Left ventricle myocardium inferior (tissue), 1 donor: ENCODE data around the gene USP31. TPM values are rescaled to one million over a fixed set of nuclear protein-coding genes. Genes with fewer than 3 reads are reported as not detected.
"Not testable (repeated sequence)": the region's sequence is repeated elsewhere in the genome, so short reads cannot be mapped to it uniquely, and the experiment has no call there.

Experiments
- DNase-seq: peaks from one replicate; pipeline ENCODE4 v3.0.0-alpha.2; 2020
- H3K27ac ChIP-seq: fragments of 200-600 bp; replicated peaks from 2 replicates; pipeline ENCODE4 v1.8.0; 2021
- H3K27me3 ChIP-seq: fragments of 200-600 bp; 2 replicates; pipeline ENCODE4 v1.8.0; 2021; ENCODE audit warnings: low read depth
- H3K36me3 ChIP-seq: fragments of 200-600 bp; 2 replicates; pipeline ENCODE4 v1.8.0; 2021
- H3K4me1 ChIP-seq: fragments of 200-600 bp; 2 replicates; pipeline ENCODE4 v1.8.0; 2021
- H3K4me3 ChIP-seq: fragments of 200-600 bp; 2 replicates; pipeline ENCODE4 v1.8.0; 2021; ENCODE audit warnings: mild to moderate bottlenecking, moderate library complexity
- H3K9me3 ChIP-seq: fragments of 200-600 bp; replicated peaks from 2 replicates; pipeline ENCODE4 v1.8.0; 2021
- CTCF ChIP-seq: fragments of 200-600 bp; IDR thresholded peaks from 2 replicates; pipeline ENCODE4 v1.8.0; 2021; ENCODE audit warnings: antibody characterized with exemption, mild to moderate bottlenecking, borderline replicate concordance
- intact Hi-C: fragments of 100-400 bp; cut with micrococcal nuclease; formaldehyde crosslinking; loops from one replicate; pipeline ENCODE4 v1.11.0; 2022
- total RNA-seq: library from RNA; stranded (reverse); fragmentation: NEBNext Ultra II Directional; extraction: Animal tissue kit (Norgen Biotek cat#: 25700); gene quantifications from one replicate; pipeline ENCODE4 v1.2.1, GENCODE V29; 2021
- donor health status: DM: no; HTN: yes; CAD: no; lungs with severe emphysema.

The USP31 gene
- total RNA-seq, 1 donor from 2014 or later: 28.2 TPM

- peaks cover 84% of the 10 kb centered on the region for H3K4me1 ChIP-seq
- no peak for TF ChIP-seq CTCF
- no peaks in the 10 kb centered on the region for H3K27me3 ChIP-seq
- no peaks in the 10 kb centered on the region for H3K9me3 ChIP-seq
- H3K36me3 ChIP-seq: no peaks in the 10 kb centered on the region
- peak overlapping the region; percentile 97 for H3K27ac ChIP-seq
- no peak overlapping the region for H3K4me3 ChIP-seq
- intact Hi-C loops: loop anchor here (10.0 kb wide), 1 partner anchor 70 kb away; no protein-coding TSS in a partner anchor
- DNase-seq: no peak
These were observed 4.1 kb downstream of the USP31 start for GRCh38 chr16:23145186-23145585.

GRCh38 chr16:23144393-23144792, 4.9 kb downstream of the USP31 start:
- Histone ChIP-seq H3K27ac (peak overlapping the region; percentile 97), H3K4me1 (peaks cover 92% of the 10 kb centered on the region)
- intact Hi-C loops: loop anchor here (10.0 kb wide), 1 partner anchor 70 kb away; no protein-coding TSS in a partner anchor
- DNase-seq, H3K36me3 ChIP-seq, H3K4me3 ChIP-seq, H3K27me3 ChIP-seq, H3K9me3 ChIP-seq: not testable (repeated sequence)

- Histone ChIP-seq H3K9me3 (peaks cover 3% of the 10 kb centered on the region), H3K4me1 (peaks cover 95% of the 10 kb centered on the region), H3K27ac (peak overlapping the region; percentile 97), H3K36me3 (no peaks in the 10 kb centered on the region), H3K27me3 (no peaks in the 10 kb centered on the region), H3K4me3 (no peak overlapping the region)
- intact Hi-C loops: loop anchor here (10.0 kb wide), 1 partner anchor 69 kb away; no protein-coding TSS in a partner anchor
- TF ChIP-seq CTCF: no peak
- no peak for DNase-seq
These were observed 5.9 kb downstream of the USP31 start for GRCh38 chr16:23143391-23143790.

- intact Hi-C loops: loop anchor here (10.0 kb wide), 1 partner anchor 67 kb away; no protein-coding TSS in a partner anchor
- no peak overlapping the region for H3K4me3 ChIP-seq
- peaks cover 15% of the 10 kb centered on the region for H3K9me3 ChIP-seq
- no peak for TF ChIP-seq CTCF
- peak overlapping the region; percentile 97 for H3K27ac ChIP-seq
- no peaks in the 10 kb centered on the region for H3K27me3 ChIP-seq
- no peaks in the 10 kb centered on the region for H3K36me3 ChIP-seq
- H3K4me1 ChIP-seq: peaks cover 82% of the 10 kb centered on the region
- no peak for DNase-seq
These were observed 7.1 kb downstream of the USP31 start for GRCh38 chr16:23141959-23142740.

- Histone ChIP-seq H3K27me3 (no peaks in the 10 kb centered on the region), H3K4me3 (no peak overlapping the region), H3K4me1 (peaks cover 76% of the 10 kb centered on the region), H3K9me3 (peaks cover 22% of the 10 kb centered on the region), H3K27ac (peak overlapping the region; percentile 97), H3K36me3 (no peaks in the 10 kb centered on the region)
- no peak for TF ChIP-seq CTCF
- intact Hi-C loops: loop anchor here (10.0 kb wide), 1 partner anchor 67 kb away; no protein-coding TSS in a partner anchor
- DNase-seq: no peak
These were observed 7.8 kb downstream of the USP31 start for GRCh38 chr16:23141500-23141899.

- H3K36me3 ChIP-seq: no peaks in the 10 kb centered on the region
- intact Hi-C loops: loop anchor here (10.0 kb wide), 1 partner anchor 66 kb away; no protein-coding TSS in a partner anchor
- peak overlapping the region; percentile 97 for H3K27ac ChIP-seq
- no peak for DNase-seq
- H3K27me3 ChIP-seq: no peaks in the 10 kb centered on the region
- H3K4me3 ChIP-seq: no peak overlapping the region
- peaks cover 25% of the 10 kb centered on the region for H3K9me3 ChIP-seq
- TF ChIP-seq CTCF: no peak
- peaks cover 71% of the 10 kb centered on the region for H3K4me1 ChIP-seq
These were observed 8.2 kb downstream of the USP31 start for GRCh38 chr16:23141033-23141432.
